ENCODE measurements around the gene TATDN3.
"Not testable (repeated sequence)": the region's sequence is repeated elsewhere in the genome, so short reads cannot be mapped to it uniquely, and the experiment has no call there.

The TATDN3 gene

GRCh38 chr1:212827831-212828278 lies 36.2 kb downstream of the TATDN3 start:
- no peak for DNase-seq (ENCODE audit: low read depth, low spot score)

- DNase-seq (ENCODE audit: low read depth, low spot score): no peak
Observed at GRCh38 chr1:212828395-212828794, 36.7 kb downstream of the TATDN3 start.

GRCh38 chr1:212833211-212834207 lies 41.8 kb downstream of the TATDN3 start:
- DNase-seq (ENCODE audit: low read depth, low spot score): not testable (repeated sequence)

- no peak for DNase-seq (ENCODE audit: low read depth, low spot score)
Observed at GRCh38 chr1:212838145-212838544, 46.5 kb downstream of the TATDN3 start.

DNA sequence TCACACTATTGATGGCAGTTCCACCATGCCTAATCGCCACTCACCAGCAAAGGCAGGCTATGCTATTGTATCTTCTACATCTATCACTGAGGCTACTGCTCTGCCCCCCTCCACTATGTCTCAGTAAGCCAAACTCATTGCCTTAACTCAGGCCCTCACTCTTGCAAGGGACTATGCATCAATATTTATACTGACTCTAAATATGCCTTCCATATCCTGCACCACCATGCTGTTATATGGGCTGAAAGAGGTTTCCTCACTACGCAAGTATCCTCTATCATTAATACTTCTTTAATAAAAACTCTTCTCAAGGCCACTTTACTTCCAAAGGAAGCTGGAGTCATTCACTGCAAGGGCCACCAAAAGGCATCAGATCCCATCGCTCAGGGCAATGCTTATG lies 52.8 kb downstream of the TATDN3 start:
- not testable (repeated sequence) for DNase-seq (ENCODE audit: low read depth, low spot score)

- DNase-seq (ENCODE audit: low read depth, low spot score): no peak
Observed at GRCh38 chr1:212847549-212847948, 55.9 kb downstream of the TATDN3 start, which contains the start of gene SPATA45. SPATA45 (minus strand) TSS chr1:212847649; CDS start chr1:212836149, 11,500 bp downstream.

- peak; percentile 46 for DNase-seq (ENCODE audit: low read depth, low spot score)
Observed at GRCh38 chr1:212852105-212852688, 60.5 kb downstream of the TATDN3 start.

DNA sequence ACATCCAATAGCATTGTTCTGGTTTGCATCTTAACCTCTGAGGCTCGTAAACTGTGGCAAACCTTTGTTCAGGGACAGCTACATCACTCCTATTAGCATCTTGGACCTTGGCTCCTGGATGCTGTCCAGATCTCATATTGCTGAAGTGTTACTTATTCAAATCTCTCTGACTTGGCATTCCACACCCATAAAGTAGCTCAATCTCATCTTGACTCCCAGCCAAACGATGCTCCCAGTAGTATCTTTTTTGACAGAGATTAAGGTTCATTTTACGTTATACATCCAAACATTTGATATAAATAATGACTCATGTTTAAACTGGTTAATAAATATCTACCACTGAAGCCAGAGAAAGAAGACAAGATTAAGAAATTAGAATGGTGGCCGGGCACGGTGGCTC lies 62.0 kb downstream of the TATDN3 start:
- no peak for DNase-seq (ENCODE audit: low read depth, low spot score)

DNA sequence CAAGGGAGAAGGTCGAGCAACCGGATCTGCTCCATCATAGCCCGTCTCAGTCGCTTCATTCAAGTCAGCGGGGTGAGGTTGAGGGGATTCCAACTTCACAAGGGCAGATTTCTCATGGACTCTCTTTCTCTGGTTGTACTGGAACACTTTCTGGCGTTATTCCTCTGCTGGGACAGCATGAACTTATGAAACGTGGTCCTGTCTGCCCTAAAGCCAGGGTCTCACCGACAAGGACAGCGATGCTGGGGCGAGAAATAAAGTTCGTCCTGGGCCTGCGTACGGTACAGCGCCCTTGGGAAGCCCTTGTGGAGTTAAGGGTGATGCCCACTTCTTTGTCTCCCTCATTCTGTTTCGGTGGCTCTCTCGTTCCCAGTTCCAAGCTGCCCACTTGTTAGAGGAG lies 65.1 kb downstream of the TATDN3 start:
- DNase-seq (ENCODE audit: low read depth, low spot score): peak; percentile 31

DNA sequence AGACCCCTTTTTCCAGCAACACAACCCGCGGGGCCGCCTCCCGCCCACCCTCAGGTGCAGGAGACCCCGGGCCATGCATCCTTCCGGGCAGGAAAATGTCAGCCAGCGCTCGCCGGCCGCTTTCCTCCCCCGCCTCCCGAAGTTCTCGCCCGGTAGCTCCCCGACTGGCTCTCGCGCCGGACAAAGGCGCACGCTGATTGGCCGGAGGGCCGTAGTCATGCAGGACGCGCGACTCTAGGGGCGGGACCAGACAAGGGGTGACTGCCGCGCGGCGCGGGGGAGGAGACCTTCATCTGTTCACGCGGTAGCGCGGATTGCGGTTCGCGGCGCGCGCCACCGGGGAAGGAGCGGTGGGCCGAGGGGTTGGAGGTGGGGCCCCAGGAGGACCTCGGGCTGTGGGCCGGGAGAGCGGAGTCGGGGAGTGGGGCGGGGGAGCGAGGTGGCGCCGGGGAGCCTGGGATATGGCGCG lies 66.3 kb downstream of the TATDN3 start, which contains the start of gene FLVCR1:
Gene FLVCR1 (plus strand): TSS at position 284 of the 469 bp plus-strand sequence. CDS start 178 bp downstream, at position 462.
- DNase-seq (ENCODE audit: low read depth, low spot score): peak; percentile 96

- DNase-seq (ENCODE audit: low read depth, low spot score): peak; percentile 70
Observed at GRCh38 chr1:212858461-212859265, 67.0 kb downstream of the TATDN3 start.

- peak; percentile 57 for DNase-seq (ENCODE audit: low read depth, low spot score)
Observed at GRCh38 chr1:212860713-212861581, 69.3 kb downstream of the TATDN3 start.

GRCh38 chr1:212862111-212862690 lies 70.5 kb downstream of the TATDN3 start:
- DNase-seq (ENCODE audit: low read depth, low spot score): no peak

GRCh38 chr1:212863345-212863744 lies 71.7 kb downstream of the TATDN3 start:
- DNase-seq (ENCODE audit: low read depth, low spot score): not testable (repeated sequence)

DNA sequence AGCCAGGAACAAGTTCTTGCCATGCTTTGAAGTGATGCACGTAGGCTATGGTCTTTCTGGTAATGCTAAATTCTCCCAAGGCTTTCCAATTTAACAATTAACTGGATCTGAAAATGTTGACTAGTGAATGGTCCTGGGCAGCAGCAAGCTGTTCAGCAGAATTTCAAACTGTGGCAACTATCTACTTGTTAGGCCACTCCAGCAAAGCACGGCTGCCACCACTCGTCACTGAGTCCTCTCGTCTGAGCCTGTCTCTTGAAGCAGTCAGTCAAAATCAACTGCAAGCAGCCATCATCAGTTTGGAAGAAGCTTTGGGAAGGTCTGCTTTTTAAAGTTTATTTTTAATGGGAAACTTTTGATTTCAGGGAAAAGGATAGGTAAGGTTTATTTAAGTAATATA lies 72.5 kb downstream of the TATDN3 start:
- DNase-seq (ENCODE audit: low read depth, low spot score): no peak

Measured in ELF-1 (cell line).